OCI-LY7 (cell line): ENCODE results near the gene MYBPC1. TPM values are rescaled to one million over a fixed set of nuclear protein-coding genes. Genes with fewer than 3 reads are reported as not detected.

Source experiments
- BruUV-seq: library from RNA; stranded (reverse); fragments of 400-500 nt; replicated peaks from 2 replicates; lab custom pipeline; 2021; lab: Mats Ljungman, UMichigan
- CTCF ChIA-PET: fragments of 300-600 bp; sonication (Branson Sonifier 250); formaldehyde crosslinking; loops from one replicate; lab custom pipeline; 2022; ENCODE audit warnings: antibody characterized with exemption; ENCODE audit not compliant: unreplicated experiment; lab: Charles Lee
- POLR2A ChIA-PET: fragments of 300-600 bp; sonication (Branson Sonifier 250); formaldehyde crosslinking; loops from one replicate; lab custom pipeline; 2022; ENCODE audit warnings: antibody characterized with exemption; lab: Charles Lee
- DNase-seq: peaks from one replicate; pipeline ENCODE4 v3.0.0-alpha.2; 2015; ENCODE audit warnings: low spot score
- H2AFZ ChIP-seq: fragments of 200-600 bp; sonication (generic), shearing (Covaris generic); 2 replicates; pipeline ENCODE4 v1.6.1; 2014; ENCODE audit warnings: mild to moderate bottlenecking, antibody characterized with exemption, low read length, moderate library complexity
- H3K27ac ChIP-seq: fragments of 200-600 bp; sonication (generic); 2 replicates; pipeline ENCODE4 v1.5.1; 2014; ENCODE audit warnings: mixed run types, low read depth, mild to moderate bottlenecking, moderate library complexity, low read length, inconsistent platforms; ENCODE audit not compliant: poor library complexity, severe bottlenecking
- H3K36me3 ChIP-seq: fragments of 200-600 bp; sonication (generic); 2 replicates; pipeline ENCODE4 v1.6.1; 2014; ENCODE audit warnings: mild to moderate bottlenecking, antibody characterized with exemption, low read length, moderate library complexity, mixed read lengths; ENCODE audit not compliant: insufficient read depth
- H3K4me1 ChIP-seq: fragments of 200-600 bp; sonication (generic); 2 replicates; pipeline ENCODE4 v1.5.1; 2014; ENCODE audit warnings: mild to moderate bottlenecking, low read length; ENCODE audit not compliant: insufficient read depth, poor library complexity, severe bottlenecking
- H3K4me2 ChIP-seq: fragments of 200-600 bp; sonication (generic); 2 replicates; pipeline ENCODE4 v1.6.1; 2014; ENCODE audit warnings: mild to moderate bottlenecking, low read length
- H3K4me3 ChIP-seq: fragments of 200-600 bp; sonication (generic); 2 replicates; pipeline ENCODE4 v1.5.1; 2014; ENCODE audit warnings: mild to moderate bottlenecking, low read depth, low read length; ENCODE audit not compliant: poor library complexity, severe bottlenecking
- H3K79me2 ChIP-seq: fragments of 200-600 bp; sonication (generic); 2 replicates; pipeline ENCODE4 v1.6.1; 2016; ENCODE audit warnings: low read depth, mild to moderate bottlenecking, low read length, moderate library complexity, mixed read lengths; ENCODE audit not compliant: insufficient read depth
- H3K9me2 ChIP-seq: fragments of 200-600 bp; sonication (generic); 2 replicates; pipeline ENCODE4 v1.6.1; 2016; ENCODE audit warnings: mild to moderate bottlenecking, low read length, mixed read lengths; ENCODE audit not compliant: insufficient read depth
- H3K9me3 ChIP-seq: fragments of 200-600 bp; sonication (generic); 2 replicates; pipeline ENCODE4 v1.6.1; 2014; ENCODE audit warnings: mild to moderate bottlenecking, mixed run types, low read length, mixed read lengths
- H4K20me1 ChIP-seq: fragments of 200-600 bp; sonication (generic); 2 replicates; pipeline ENCODE4 v1.6.1; 2014; ENCODE audit warnings: mild to moderate bottlenecking, antibody characterized with exemption, low read length, moderate library complexity, mixed read lengths; ENCODE audit not compliant: insufficient read depth
- CTCF ChIP-seq: fragments of 200-600 bp; sonication (generic); conservative IDR thresholded peaks from 2 replicates; pipeline ENCODE4 v1.5.1; 2014; ENCODE audit warnings: mild to moderate bottlenecking, antibody characterized with exemption, low read length, moderate library complexity, mixed read lengths
- EZH2phosphoT487 ChIP-seq: fragments of 200-600 bp; sonication (generic); IDR thresholded peaks from 2 replicates; pipeline ENCODE4 v1.6.1; 2018; ENCODE audit warnings: low read depth, borderline replicate concordance, mild to moderate bottlenecking, mixed run types, antibody characterized with exemption, low read length, moderate library complexity, mixed read lengths
- intact Hi-C: fragments of 100-400 bp; cut with micrococcal nuclease; formaldehyde crosslinking; loops from one replicate; pipeline ENCODE4 v1.10.0; 2022; ENCODE audit not compliant: unreplicated experiment
- total RNA-seq, 2 experiments: library from RNA; depleted of rRNA in 1 of 2; stranded (reverse); fragments of >200 nt in 1 of 2; shearing (Covaris generic) in 1 of 2; gene quantifications; 2 replicates each; pipeline ENCODE4 v1.2.3, GENCODE V29; 2014 to 2022

MYBPC1 gene
- total RNA-seq, 2 experiments from 2014 or later, result not detected

- H3K4me2 ChIP-seq, result no peak overlapping the region
- H4K20me1 ChIP-seq, result no peaks in the 10 kb centered on the region; the same call in 1 of the 2 replicates
- no TSS peak for BruUV-seq
- peaks cover 31% of the 10 kb centered on the region for H3K4me1 ChIP-seq
- no peaks in the 10 kb centered on the region; the same call in 1 of the 2 replicates for H3K36me3 ChIP-seq
- H3K4me3 ChIP-seq, result no peak overlapping the region
- no peaks in the 10 kb centered on the region for H3K9me3 ChIP-seq
- POLR2A ChIA-PET, result no interaction called here
- no peak for DNase-seq
- no peak overlapping the region for H3K27ac ChIP-seq
- H3K9me2 ChIP-seq, result no peaks in the 10 kb centered on the region
- peaks cover 19% of the 10 kb centered on the region; the same call in 1 of the 2 replicates for H3K79me2 ChIP-seq
- no peak overlapping the region for H2AFZ ChIP-seq
- TF ChIP-seq EZH2phosphoT487 (no peak), CTCF (no peak)
- CTCF ChIA-PET, result no interaction called here
- intact Hi-C loops, result no loop called here
Observed at GRCh38 chr12:101703487-101703886, 108.7 kb downstream of the MYBPC1 start.

GRCh38 chr12:101706403-101706802 is 111.6 kb downstream of the MYBPC1 start:
- ChIA-PET CTCF (no interaction called here), POLR2A (interaction anchor here (0.6 to 1.1 kb wide), 3 partner anchors 27 to 149 kb away, joined by 3 read pairs; no protein-coding TSS in a partner anchor)
- no peak for DNase-seq
- Histone ChIP-seq H4K20me1 (peaks cover 3% of the 10 kb centered on the region; the same call in 1 of the 2 replicates), H3K9me3 (no peaks in the 10 kb centered on the region), H3K79me2 (peaks cover 19% of the 10 kb centered on the region; the same call in 1 of the 2 replicates), H3K4me2 (no peak overlapping the region), H3K27ac (no peak overlapping the region), H3K9me2 (no peaks in the 10 kb centered on the region), H3K36me3 (no peaks in the 10 kb centered on the region; the same call in 1 of the 2 replicates), H3K4me1 (peaks cover 5% of the 10 kb centered on the region), H3K4me3 (no peak overlapping the region), H2AFZ (no peak overlapping the region)
- no TSS peak for BruUV-seq
- intact Hi-C loops, result no loop called here
- no peak for TF ChIP-seq EZH2phosphoT487
- no peak for TF ChIP-seq CTCF

- no peak overlapping the region for H3K4me2 ChIP-seq
- no TSS peak for BruUV-seq
- no peaks in the 10 kb centered on the region; the same call in 1 of the 2 replicates for H3K36me3 ChIP-seq
- no peaks in the 10 kb centered on the region for H3K9me2 ChIP-seq
- TF ChIP-seq EZH2phosphoT487, result no peak
- no peaks in the 10 kb centered on the region for H3K9me3 ChIP-seq
- DNase-seq, result no peak
- CTCF ChIA-PET, result no interaction called here
- H3K4me1 ChIP-seq, result no peaks in the 10 kb centered on the region
- H3K27ac ChIP-seq, result no peak overlapping the region
- H2AFZ ChIP-seq, result no peak overlapping the region
- peaks cover 19% of the 10 kb centered on the region; the same call in 1 of the 2 replicates for H3K79me2 ChIP-seq
- 0 out of 2 replicates have a peak, but pooled peaks cover 3% of the 10 kb centered on the region for H4K20me1 ChIP-seq
- no peak overlapping the region for H3K4me3 ChIP-seq
- intact Hi-C loops, result no loop called here
- POLR2A ChIA-PET, result interaction anchor here (0.6 to 1.1 kb wide), 4 partner anchors 8 to 148 kb away, joined by 3 to 6 read pairs (median 3); no protein-coding TSS in a partner anchor
Observed at GRCh38 chr12:101707131-101707782, 112.5 kb downstream of the MYBPC1 start.
